HG02759 (cell line): ENCODE data around the gene MYO16.
A peak's percentile ranks its signal among the peaks of the same experiment; 100 is the strongest.

Experiments used
- ATAC-seq: cut with Tn5 transposase; IDR thresholded peaks from one replicate; pipeline ENCODE4 v1.9.1; 2021; ENCODE audit warnings: mild to moderate bottlenecking, moderate library complexity; ENCODE audit not compliant: unreplicated experiment

The MYO16 gene

GRCh38 chr13:108926862-108927261 lies 297.5 kb downstream of the MYO16 start:
- ATAC-seq, result no peak

DNA sequence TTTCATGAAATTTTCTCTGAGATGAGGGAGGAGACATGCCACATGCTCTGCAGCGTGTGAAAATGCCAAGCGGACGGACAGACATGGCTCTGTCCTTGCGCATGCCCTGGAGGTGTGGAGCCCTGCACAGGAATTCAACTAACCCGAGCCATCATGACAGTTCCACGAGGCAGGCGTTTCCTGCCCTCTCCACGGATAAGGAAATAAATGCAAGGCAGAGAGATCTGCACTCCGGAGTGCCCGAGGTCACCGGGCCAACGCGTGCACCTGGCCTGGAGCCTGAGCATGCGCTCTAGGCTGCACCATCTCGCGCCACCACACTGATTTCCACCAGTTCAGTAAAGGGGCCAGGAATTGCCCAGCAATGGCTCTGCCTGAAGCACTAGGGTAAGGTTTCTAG lies 298.2 kb downstream of the MYO16 start:
- ATAC-seq, result no peak

GRCh38 chr13:108929532-108930206 lies 300.3 kb downstream of the MYO16 start:
- ATAC-seq, result no peak

GRCh38 chr13:108932196-108932595 lies 302.8 kb downstream of the MYO16 start:
- ATAC-seq, result no peak

DNA sequence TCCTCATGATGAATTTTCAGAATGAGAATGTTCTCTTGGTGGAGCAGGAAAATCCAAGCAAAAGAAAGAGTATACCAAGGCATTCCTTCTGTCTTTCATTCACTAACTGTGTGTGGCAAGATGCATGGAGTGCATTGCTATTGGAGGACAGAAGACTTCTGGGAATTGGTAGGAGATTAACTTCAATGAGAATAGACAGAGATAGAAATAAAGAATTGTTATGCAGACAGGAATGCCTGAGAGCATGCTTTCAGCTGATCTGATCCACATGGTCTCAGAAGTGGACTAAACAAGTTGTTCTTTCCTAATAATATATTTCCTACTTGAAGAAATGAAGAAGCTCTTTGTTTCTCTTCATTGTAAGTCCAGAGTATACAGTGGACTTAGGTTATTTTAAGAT lies 303.6 kb downstream of the MYO16 start:
- no peak for ATAC-seq

DNA sequence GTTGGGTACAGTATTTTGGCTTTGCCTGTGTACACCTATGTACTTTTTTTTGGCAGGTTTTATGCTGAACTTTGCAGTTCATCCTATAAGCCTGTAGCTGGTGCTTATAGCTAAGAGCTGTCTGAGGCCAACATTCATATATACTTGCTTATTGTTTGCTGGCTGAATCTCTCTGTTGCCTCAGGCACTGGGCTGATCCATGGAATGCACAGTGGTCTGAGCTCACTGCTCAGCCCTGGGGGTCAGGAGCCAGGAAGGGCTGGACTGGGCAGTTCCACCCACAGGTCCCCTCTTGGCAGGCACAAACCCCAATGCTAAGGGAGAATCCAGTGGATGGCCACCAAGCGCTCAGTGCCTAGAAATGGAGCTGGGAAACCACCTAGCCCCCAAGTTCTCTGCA lies 308.7 kb downstream of the MYO16 start:
- ATAC-seq, result no peak

GRCh38 chr13:108940121-108940520 lies 310.7 kb downstream of the MYO16 start:
- ATAC-seq, result no peak

- no peak for ATAC-seq
These were observed 314.4 kb downstream of the MYO16 start for GRCh38 chr13:108943842-108944241.

- ATAC-seq, result no peak
These were observed 315.3 kb downstream of the MYO16 start for GRCh38 chr13:108944760-108945159.

DNA sequence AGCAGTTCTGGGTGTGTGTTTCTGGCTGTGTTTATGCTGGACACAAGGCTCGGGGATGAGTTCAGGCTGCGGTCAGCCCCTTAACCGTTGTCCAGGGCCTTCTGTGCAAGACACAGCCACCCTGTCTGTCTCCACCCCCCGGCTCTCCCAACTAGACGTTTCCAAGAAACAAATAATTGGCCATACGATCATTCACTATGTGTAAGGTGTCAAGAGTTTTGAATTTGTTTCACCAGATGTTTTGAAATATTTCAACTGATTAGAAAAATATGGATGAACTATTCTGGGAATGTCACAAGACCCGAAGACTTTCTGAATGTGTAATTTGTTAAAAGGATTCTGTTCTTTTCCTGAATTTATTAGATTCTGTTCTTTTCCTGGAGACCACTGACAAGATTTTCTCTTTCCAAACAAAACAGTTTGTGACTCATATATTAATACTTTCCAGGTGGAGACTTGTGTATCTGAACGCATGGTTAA lies 318.2 kb downstream of the MYO16 start:
- no peak for ATAC-seq

DNA sequence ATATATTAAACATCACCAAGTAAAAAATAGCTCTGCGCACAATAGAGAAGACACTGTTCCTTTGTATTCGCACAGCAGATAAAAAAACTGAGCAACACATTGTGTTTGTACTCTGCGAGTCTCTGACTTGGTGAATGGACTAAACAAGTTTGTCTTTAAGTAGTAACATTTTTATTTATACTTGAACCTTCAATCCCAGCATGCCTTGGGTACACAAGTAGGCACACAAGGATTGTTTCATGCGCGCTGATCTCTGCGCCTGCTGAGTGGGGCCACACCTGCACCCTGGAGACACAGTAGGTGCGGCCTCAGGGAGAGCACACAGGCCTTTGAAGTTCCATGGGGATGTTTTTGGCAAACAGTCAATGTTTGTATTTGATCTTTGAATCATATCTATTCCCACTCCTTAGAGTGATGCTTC lies 318.9 kb downstream of the MYO16 start:
- ATAC-seq, result no peak

DNA sequence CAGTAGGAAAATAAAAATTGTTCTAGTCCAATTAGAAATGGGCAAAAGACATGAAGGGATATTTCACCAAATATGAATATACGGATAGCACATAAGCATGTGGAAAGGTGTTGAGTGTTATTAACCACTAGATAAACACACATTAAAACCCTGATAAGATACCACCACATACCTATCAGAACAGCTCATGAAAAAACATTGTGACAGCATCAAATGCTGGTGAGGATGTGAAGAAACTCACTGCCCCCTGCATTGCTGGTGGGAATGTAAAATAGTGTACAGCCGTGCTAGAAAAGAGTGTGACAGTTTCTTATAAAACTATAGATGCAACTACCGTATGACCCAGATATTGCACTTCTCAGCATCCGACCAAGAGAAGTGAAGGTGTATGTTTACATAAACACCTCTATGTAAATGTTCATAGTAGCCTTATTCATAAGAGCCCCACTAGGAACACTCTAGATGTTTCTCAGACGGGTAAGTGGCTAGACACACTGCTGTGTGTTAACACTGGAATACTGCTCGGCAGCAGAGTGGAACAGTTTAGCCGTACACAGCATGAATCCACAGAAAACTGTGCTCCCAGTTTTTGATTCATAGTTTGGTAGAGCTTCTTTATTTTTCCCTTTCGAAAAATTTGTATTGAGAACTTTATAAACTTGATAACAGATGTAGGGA lies 321.1 kb downstream of the MYO16 start:
- ATAC-seq, result no peak

- ATAC-seq, result no peak
These were observed 326.3 kb downstream of the MYO16 start for GRCh38 chr13:108955741-108956140.

GRCh38 chr13:108957369-108958012 lies 328.1 kb downstream of the MYO16 start:
- no peak for ATAC-seq

GRCh38 chr13:108958013-108958376 lies 328.6 kb downstream of the MYO16 start:
- ATAC-seq, result no peak

DNA sequence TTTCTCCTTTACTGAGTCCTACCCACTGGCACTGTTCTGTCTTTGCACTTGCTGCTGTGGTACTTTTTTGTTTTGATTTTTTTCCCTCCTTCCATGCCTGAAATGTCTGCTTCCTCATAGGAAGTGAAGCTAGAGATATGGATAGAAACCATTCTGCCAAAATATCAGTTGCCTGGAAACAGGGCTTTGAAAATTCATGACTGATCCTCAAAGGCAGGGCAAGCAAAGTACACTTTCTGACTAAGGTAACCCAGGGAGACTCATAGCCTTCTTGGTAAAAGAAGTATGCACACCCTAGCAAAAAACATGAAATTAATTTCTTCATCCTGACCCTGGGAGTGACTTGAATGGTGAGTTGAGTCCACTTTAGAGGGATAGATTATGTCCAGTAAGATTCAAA lies 329.8 kb downstream of the MYO16 start:
- ATAC-seq, result no peak

DNA sequence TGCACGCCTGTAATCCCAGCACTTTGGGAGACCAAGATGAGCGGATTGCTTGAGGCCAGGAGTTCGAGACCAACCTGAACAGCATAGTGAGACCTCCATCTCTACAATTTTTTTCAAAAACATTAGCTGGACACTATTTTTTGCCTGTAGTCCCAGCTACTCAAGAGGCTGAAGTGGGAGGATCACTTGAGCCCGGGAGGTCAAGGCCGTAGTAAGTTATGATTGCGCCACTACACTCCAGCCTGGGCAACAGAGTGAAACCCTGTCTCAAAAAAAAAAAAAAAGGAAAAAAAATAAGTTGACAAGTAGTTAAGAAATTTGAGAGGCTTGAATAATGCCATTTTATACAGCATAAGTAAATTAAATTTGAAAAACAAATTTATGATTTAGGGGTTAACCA lies 330.6 kb downstream of the MYO16 start:
- ATAC-seq, result no peak

GRCh38 chr13:108961542-108962125 lies 332.2 kb downstream of the MYO16 start:
- ATAC-seq, result peak; percentile 98

DNA sequence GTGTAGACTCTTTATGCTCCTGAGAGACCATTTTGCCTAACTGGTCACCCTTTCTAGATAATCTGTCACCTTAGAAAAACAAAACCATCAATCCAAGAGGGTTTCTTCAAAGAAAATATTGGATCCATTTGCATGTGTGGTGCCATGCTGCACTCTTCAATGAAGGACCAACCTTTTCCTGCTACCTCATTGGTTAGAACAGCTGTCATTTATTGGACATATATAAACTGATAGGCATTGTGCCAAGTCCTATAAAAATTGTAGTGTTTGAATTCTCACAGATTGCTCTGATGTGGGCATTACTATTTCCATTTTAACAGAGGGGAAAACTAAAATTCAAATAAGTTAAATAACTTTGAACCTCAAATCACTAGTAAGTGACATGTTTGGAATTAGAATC lies 333.2 kb downstream of the MYO16 start:
- ATAC-seq, result no peak

DNA sequence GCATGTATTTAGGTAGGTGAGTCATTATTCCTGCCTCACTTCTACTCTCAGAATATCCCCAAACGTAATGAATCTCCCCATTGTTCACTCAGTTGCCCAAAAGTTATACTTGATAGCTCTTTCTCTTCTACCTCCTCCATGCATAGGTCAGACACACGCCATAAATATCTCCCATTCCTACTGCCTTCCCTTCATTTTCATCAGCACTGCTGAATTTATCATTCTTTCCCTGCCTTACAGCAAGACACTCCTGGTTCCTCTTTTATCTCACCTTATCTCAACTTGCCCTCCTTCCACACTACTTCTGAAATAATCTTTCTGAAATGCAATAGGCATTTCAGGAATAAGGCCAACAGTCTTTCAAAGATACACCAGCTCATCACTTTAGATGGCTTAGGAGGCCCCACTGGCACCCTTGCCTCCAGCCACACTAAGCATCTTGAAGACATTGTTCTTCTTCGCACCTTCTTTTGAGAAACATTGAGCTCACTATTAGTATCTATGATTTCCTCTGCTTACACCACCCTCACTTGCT lies 333.9 kb downstream of the MYO16 start:
- no peak for ATAC-seq

- no peak for ATAC-seq
These were observed 334.6 kb downstream of the MYO16 start for GRCh38 chr13:108963846-108964600.
